ENCODE measurements around the gene ZBTB49.

ZBTB49 gene

DNA sequence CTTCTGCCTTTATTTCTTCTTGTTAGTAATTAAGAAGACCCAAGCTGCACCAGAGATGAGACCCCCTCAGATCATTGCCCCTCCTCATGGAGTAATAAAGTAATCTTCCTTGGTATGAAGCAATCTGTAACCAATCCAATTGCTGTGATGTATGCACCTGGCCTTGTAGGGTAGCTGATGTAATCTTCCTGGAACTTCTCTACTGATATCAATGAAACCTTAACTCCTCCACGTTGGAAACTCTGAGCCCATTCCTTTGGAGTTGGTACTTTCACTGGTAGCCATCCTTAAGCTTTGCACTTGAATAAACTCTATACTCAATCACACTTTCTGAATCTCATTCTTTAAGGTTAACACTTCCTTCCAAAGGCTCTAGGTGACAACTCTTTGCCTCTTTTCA is 65.3 kb downstream of the ZBTB49 start:
- in situ Hi-C loops (cut with HindIII; ENCODE audit: low sequenced_read_pairs): no loop called here

DNA sequence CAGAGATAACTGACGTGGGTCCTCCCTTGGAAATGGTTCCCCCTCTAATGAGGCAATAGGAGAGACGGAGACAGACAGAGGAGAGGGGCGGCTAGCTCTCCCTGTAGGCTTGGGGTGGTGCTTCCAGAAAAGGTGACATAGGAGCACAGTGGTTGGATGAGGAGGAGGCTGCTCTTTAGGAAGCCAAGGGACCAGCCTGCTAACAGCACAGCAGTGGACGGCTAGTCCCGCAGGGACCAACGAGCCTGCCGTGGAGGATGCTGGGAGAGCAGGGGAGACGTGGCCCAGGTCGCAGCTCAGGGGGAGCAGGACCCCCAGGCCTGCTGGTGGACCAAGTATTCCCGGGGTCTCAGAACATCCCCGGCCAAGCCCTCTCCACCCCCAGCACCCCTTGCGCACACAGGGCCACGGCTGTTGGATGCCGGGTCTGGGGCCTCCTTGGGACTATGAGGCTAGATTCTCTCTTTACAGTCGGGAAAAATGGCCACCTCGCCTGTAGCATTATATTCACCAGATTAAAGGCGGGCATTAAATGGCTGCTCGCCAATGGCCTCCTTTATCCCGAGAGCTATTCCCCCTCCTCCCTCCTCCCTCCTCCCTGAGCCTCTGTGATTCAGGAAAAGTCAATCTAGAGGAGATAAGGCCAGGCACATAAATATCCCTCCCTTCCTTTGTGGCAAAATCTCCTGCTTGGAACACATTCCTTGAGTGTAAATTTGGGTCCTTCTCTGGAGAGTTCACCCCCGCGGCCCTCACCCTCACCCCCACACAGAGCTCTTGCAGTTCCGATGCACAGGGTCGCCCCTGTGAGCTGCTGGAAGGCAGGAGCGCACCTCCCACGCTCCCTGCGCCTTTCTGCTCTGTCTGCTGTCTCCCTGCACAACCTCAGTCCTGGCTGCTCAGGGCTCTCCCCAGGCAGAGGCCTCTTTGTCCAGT is 66.3 kb downstream of the ZBTB49 start:
- in situ Hi-C loops (cut with HindIII; ENCODE audit: low sequenced_read_pairs): no loop called here

DNA sequence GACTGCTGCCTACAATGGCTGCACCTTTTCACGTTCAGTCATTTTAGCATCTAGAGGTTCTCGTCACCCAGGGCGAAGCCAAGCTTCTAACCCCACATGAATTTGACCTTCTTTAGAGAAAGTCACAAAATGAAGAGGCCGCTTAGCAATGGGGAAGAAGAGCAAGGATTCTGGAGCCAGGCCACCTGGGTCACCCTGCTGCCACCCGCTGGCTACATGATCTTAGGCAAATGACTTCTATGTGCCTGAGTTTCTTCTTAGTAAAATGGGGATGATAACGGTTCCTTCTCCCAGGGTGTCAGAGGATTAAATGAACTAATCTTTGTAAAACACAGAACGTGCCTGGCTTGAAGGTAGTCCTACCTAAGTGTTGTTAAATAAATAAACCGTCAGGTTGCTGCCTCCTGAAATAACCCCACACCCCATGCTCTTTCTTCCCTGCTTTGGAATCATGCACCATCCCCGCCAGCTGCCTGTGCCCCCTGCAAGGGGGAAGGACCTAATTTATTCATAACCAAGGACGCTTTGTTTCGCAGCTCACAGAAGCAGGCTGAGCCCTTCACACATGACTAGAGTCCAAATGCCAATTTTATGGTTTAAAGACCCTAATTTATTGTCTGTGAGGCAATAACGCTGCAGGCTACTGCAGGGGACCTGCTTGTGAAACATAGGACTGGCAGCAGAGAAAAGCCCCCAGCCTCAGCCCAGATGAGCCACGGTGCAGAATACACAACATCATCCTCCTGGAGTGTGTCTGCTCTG is 68.2 kb downstream of the ZBTB49 start:
- in situ Hi-C loops (cut with HindIII; ENCODE audit: low sequenced_read_pairs): no loop called here

DNA sequence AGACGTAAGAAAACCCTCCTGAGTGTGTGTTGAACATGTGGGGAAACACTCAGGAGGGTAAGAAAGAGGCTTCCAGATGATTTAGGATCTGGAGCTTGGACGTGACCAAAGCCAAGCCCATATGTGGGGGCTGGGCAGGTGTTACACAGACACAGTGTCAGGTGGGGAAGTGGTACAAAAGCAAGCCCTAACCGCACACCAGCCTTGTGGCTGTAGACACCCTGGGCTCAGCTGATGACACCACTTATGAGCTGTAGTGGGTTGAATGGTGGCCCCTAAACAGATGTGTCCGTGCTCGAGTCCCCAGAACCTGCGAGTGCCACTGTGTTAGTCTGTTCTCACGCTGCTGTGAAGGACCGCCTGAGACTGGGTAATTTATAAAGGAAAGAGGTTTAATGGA is 71.8 kb downstream of the ZBTB49 start:
- in situ Hi-C loops (cut with HindIII; ENCODE audit: low sequenced_read_pairs): no loop called here

DNA sequence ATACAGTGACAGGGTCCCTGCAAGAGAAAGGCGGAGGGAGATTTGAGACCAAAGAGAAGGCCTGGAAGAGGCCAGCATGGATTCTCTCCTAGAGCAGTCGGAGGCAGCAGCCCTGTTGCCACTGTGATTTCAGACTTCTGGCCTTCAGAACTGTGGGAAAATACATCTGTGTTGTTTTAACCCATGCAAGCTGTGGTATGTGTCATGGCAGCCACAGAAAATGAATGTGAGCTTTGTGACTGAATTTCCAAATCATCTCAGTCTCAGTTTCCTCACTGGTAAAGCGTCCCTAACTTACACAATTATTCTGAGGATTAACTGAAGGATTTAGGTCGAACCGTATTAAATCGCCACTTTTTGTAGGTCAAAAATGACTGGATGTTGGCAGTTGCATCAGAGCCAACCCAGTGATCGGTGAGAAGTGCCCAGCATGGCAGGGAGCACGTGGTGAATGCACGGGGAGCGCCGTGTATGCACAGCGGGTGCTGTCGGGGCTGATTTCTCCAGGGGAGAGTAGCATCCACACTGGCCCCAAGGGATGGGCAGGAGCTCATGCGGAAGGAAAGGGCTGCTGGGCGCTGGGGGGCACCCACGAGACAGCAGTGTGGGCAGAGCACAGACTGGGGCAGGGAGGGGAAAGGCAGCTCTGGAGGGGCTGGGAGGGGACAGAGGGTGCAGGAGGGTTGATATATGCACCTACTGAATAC is 73.1 kb downstream of the ZBTB49 start:
- in situ Hi-C loops (cut with HindIII; ENCODE audit: low sequenced_read_pairs): no loop called here

DNA sequence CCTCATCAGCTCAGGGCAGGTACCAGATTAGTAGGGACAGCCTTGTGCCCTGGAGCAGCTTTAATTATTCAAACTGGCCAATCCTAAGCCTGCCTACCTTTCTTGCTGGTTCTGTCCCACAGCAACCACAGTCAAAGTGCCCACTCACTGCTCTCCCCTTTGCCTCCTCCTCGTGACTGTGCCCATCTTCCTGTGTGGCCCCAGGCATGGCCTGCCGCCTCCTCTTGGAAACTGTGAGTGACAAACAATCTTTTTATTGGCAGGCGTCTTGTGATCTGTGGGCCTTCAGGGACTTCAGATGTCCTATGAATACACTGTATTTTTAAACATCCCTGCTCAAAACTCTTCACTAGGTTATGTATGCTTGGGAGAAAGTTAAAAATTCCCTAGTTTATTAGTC is 74.0 kb downstream of the ZBTB49 start:
- in situ Hi-C loops (cut with HindIII; ENCODE audit: low sequenced_read_pairs): no loop called here

DNA sequence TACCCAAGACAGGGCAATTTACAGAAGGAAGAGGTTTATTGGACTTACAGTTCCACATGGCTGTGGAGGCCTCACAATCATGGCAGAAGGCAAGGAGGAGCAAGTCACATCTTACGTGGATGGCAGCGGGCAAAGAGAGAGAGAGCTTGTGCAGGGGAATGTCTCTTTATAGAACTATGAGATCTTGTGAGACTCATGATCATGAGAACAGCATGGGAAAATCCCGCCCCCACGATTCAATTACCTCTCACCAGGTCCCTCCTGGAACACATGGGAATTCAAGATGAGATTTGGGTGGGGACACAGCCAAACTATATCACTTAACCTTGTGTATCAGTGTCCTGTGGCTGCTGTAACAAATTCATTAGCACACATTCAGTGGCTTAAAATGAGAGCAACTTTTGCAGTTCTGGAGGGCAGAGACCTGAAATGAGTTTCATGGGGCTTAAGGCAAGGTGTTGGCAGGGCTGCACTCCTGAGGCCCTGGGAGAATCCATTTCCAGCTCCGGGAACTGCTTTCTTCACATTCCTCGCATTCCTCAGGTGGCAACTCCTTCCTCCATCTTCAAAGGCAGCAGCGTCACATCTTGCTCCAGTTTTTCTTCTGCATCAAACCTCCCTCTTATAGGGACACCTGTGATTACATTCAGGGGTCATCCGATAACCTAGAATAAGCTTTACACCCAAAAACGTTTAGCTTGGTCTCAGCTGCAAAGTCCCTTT is 74.6 kb downstream of the ZBTB49 start:
- in situ Hi-C loops (cut with HindIII; ENCODE audit: low sequenced_read_pairs): loop anchor here (5.0 kb wide), 1 partner anchor 82 kb away; no protein-coding TSS in a partner anchor

DNA sequence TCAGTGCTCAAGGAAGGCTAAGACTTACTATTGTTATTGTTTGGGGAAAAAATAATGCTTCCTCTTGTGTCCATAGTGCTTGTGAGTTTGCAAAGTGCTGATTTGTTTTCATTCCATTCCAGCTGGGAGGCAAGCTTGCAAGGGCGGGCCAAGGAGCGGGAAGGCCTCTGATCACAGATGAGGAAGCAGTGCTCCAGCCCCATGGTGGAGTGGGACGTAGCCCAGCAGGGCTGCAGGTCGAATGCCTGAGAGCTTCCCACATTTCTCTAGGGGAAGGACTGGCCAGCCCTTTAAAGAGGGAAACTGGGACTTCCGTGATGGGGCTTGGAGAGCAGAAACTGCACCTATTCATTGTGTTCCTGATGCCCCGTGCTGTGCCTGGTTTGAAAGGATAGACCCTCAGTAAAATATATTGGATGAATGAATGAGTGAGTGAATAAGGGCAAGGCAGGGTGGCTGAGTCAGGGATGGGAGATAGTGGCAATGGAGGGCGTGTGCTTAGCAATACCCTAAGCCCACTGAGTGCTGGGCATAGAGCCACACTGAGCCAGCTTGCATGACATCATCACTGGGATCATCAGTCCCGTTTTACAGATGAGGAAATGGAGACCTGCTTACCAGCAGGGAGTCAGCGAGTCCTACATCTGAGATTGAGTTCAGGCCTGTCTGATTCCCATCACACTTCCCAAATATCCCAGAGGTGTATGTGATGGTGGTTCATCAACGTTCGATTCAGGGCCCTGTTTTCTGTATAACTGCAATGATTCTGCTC is 78.9 kb downstream of the ZBTB49 start:
- in situ Hi-C loops (cut with HindIII; ENCODE audit: low sequenced_read_pairs): loop anchor here (5.0 kb wide), 1 partner anchor 87 kb away; no protein-coding TSS in a partner anchor

All from DLD1 (cell line).